ENCODE measurements around the gene ULK4.

The ULK4 gene

DNA sequence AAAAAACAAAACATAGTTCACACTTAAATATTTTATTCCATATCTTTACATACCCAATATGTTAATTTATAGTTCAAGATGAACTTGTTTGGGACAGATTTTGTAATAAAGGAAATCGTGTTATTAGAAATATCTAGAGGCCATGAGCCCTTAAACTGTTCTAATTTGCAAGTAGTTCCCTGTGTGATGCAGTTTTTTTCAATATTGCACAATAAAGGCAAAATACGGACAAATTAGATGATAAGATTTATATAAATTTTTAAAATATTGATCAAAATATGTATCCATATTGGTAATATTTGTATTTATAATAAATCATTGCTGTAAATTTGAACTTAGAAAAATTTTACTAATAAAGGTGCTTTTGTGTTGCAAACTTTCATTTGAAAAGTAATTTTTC, 738.8 kb downstream of the ULK4 start:
- no peak overlapping the region for H3K4me3 Mint-ChIP-seq
- peaks cover 51% of the 10 kb centered on the region for H3K4me1 Mint-ChIP-seq
- no peaks in the 10 kb centered on the region for H3K9me3 Mint-ChIP-seq
- ATAC-seq, result no peak
- H3K27ac Mint-ChIP-seq, result no peak overlapping the region
- H3K27me3 Mint-ChIP-seq, result no peaks in the 10 kb centered on the region
- H3K36me3 Mint-ChIP-seq, result peaks cover 38% of the 10 kb centered on the region

- H3K36me3 Mint-ChIP-seq, result peaks cover 32% of the 10 kb centered on the region
- ATAC-seq, result no peak
- H3K27me3 Mint-ChIP-seq, result no peaks in the 10 kb centered on the region
- H3K9me3 Mint-ChIP-seq, result no peaks in the 10 kb centered on the region
- H3K4me1 Mint-ChIP-seq, result peaks cover 52% of the 10 kb centered on the region
- H3K4me3 Mint-ChIP-seq, result no peak overlapping the region
- H3K27ac Mint-ChIP-seq, result no peak overlapping the region
Observed at GRCh38 chr3:41222501-41222900, 739.4 kb downstream of the ULK4 start.

- ATAC-seq, result no peak
- peaks cover 32% of the 10 kb centered on the region for H3K36me3 Mint-ChIP-seq
- H3K27me3 Mint-ChIP-seq, result no peaks in the 10 kb centered on the region
- H3K27ac Mint-ChIP-seq, result no peak overlapping the region
- peaks cover 56% of the 10 kb centered on the region for H3K4me1 Mint-ChIP-seq
- H3K4me3 Mint-ChIP-seq, result no peak overlapping the region
- H3K9me3 Mint-ChIP-seq, result no peaks in the 10 kb centered on the region
Observed at GRCh38 chr3:41222012-41222411, 739.9 kb downstream of the ULK4 start.

DNA sequence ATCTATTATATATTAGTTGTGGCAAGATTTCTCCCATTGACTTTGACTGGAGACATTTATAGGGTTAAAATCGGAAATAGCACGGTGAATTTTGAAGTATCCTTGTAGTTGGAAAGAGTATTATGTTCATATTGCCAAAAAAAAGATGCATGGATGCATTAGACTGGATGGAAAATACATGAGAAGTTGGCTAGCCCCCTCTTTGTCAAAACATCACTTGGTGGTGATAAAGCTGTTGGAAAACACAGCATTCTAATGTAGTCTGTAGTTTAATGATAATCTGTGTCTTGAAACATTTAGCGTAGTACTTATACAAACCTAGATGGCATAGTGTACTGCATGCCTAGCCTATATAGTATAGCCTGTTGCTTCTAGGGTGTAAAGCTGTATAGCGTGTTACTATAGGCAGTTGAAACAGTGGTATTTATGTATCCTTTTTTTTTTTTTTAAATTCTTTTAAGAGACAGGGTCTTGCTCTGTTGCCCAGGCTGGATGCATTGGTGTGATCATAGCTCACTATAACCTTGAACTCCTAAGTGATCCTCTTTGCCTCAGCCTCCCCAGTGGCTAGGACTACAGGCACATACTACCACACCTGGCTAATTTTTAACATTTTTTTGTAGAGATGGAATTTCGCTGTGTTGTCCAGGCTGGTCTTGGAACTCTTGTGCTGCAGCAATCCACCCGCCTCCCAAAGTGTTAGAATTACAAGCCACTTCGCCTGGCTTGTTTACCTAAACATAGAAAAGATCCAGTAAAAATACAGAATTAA, 740.8 kb downstream of the ULK4 start:
- no peak for ATAC-seq
- peaks cover 57% of the 10 kb centered on the region for H3K4me1 Mint-ChIP-seq

DNA sequence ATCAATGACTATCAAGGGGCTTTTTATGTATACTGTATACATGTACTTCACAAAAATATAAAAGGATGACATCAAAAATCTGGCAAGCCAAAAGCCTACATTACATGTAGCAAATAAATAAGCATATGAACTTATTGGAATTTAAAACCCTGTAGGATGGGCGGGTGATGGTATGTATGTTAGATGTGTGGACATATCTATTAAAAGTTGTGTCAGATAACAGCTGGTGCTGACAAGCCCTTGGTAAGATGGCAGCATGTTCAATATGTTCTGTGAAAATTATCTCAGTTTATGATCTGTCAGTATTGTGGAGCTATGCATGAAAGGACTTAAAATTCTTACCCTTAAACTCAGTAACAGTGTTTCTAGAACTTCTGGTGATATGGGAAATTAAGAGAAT, 742.5 kb downstream of the ULK4 start:
- Mint-ChIP-seq H3K4me1 (peaks cover 64% of the 10 kb centered on the region), H3K27me3 (no peaks in the 10 kb centered on the region), H3K27ac (no peak overlapping the region), H3K4me3 (no peak overlapping the region), H3K9me3 (no peaks in the 10 kb centered on the region), H3K36me3 (peaks cover 12% of the 10 kb centered on the region)
- no peak for ATAC-seq

More for the DNA sequence above, 740.8 kb downstream of the ULK4 start:
- Mint-ChIP-seq H3K27ac (no peak overlapping the region), H3K9me3 (no peaks in the 10 kb centered on the region), H3K4me3 (no peak overlapping the region), H3K27me3 (no peaks in the 10 kb centered on the region), H3K36me3 (peaks cover 23% of the 10 kb centered on the region)

- no peak for ATAC-seq
- H3K4me3 Mint-ChIP-seq, result no peak overlapping the region
- peaks cover 22% of the 10 kb centered on the region for H3K36me3 Mint-ChIP-seq
- peak overlapping the region; percentile 3 for H3K27ac Mint-ChIP-seq
- H3K27me3 Mint-ChIP-seq, result no peaks in the 10 kb centered on the region
- no peaks in the 10 kb centered on the region for H3K9me3 Mint-ChIP-seq
- peaks cover 78% of the 10 kb centered on the region for H3K4me1 Mint-ChIP-seq
Observed at GRCh38 chr3:41216993-41217392, 744.9 kb downstream of the ULK4 start.

GRCh38 chr3:41216422-41216821, 745.5 kb downstream of the ULK4 start:
- peaks cover 27% of the 10 kb centered on the region for H3K36me3 Mint-ChIP-seq
- no peak overlapping the region for H3K4me3 Mint-ChIP-seq
- no peaks in the 10 kb centered on the region for H3K9me3 Mint-ChIP-seq
- H3K27ac Mint-ChIP-seq, result no peak overlapping the region
- peaks cover 78% of the 10 kb centered on the region for H3K4me1 Mint-ChIP-seq
- no peaks in the 10 kb centered on the region for H3K27me3 Mint-ChIP-seq
- no peak for ATAC-seq

DNA sequence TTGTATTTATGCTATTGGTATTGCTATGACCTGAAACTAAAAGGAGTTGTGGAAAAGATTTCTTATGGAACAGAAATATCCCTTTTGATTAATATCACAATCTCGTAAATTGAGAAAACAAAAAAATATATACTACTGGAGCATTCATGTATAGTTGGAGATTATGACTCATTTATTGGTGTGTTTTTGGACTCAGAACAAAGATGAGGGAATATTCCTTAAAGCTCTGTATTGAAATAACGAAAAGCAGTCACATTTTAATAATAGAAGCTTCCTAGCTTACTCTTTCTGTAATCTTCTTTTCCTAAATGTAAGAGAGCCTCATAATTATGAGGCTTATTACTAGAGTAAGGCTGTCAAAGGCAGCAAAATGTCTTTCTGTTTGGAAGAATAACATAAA, 748.3 kb downstream of the ULK4 start:
- no peaks in the 10 kb centered on the region for H3K27me3 Mint-ChIP-seq
- H3K27ac Mint-ChIP-seq, result peak overlapping the region; percentile 64
- H3K4me1 Mint-ChIP-seq, result peaks cover 70% of the 10 kb centered on the region
- no peaks in the 10 kb centered on the region for H3K9me3 Mint-ChIP-seq
- no peak for ATAC-seq
- H3K36me3 Mint-ChIP-seq, result peaks cover 42% of the 10 kb centered on the region
- H3K4me3 Mint-ChIP-seq, result no peak overlapping the region

DNA sequence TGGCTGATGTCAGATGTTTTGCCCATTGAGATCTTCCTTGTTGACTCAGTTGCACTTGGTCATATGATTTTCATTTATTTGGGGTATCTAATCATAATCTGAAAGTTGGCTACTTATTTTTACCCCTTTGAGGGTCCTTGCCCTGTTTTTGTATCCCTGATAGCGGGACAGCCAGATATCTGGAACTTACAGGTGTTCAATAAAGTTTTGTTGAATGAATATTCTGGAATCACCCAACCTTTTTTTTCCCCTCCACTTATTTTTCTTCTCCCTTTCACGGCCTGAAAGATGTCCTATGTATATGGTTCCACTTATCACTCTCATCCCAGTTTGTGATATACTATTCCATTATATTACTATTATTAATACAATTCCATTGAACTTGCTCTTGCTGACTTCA, 749.8 kb downstream of the ULK4 start:
- H3K27me3 Mint-ChIP-seq, result no peaks in the 10 kb centered on the region
- H3K27ac Mint-ChIP-seq, result no peak overlapping the region
- H3K9me3 Mint-ChIP-seq, result no peaks in the 10 kb centered on the region
- no peak for ATAC-seq
- no peak overlapping the region for H3K4me3 Mint-ChIP-seq
- peaks cover 75% of the 10 kb centered on the region for H3K4me1 Mint-ChIP-seq
- H3K36me3 Mint-ChIP-seq, result peaks cover 47% of the 10 kb centered on the region

- Mint-ChIP-seq H3K36me3 (peaks cover 47% of the 10 kb centered on the region), H3K27me3 (no peaks in the 10 kb centered on the region), H3K4me1 (peaks cover 78% of the 10 kb centered on the region), H3K27ac (no peak overlapping the region), H3K4me3 (no peak overlapping the region), H3K9me3 (no peaks in the 10 kb centered on the region)
- no peak for ATAC-seq
Observed at GRCh38 chr3:41210966-41211365, 750.9 kb downstream of the ULK4 start.

GRCh38 chr3:41209646-41210045, 752.3 kb downstream of the ULK4 start:
- H3K27ac Mint-ChIP-seq, result no peak overlapping the region
- no peak for ATAC-seq
- H3K9me3 Mint-ChIP-seq, result no peaks in the 10 kb centered on the region
- no peaks in the 10 kb centered on the region for H3K27me3 Mint-ChIP-seq
- H3K4me3 Mint-ChIP-seq, result no peak overlapping the region
- H3K36me3 Mint-ChIP-seq, result peaks cover 41% of the 10 kb centered on the region
- H3K4me1 Mint-ChIP-seq, result peaks cover 82% of the 10 kb centered on the region

- ATAC-seq, result no peak
- H3K4me1 Mint-ChIP-seq, result peaks cover 86% of the 10 kb centered on the region
- H3K4me3 Mint-ChIP-seq, result no peak overlapping the region
- H3K36me3 Mint-ChIP-seq, result peaks cover 41% of the 10 kb centered on the region
- H3K27ac Mint-ChIP-seq, result no peak overlapping the region
- H3K27me3 Mint-ChIP-seq, result no peaks in the 10 kb centered on the region
- no peaks in the 10 kb centered on the region for H3K9me3 Mint-ChIP-seq
Observed at GRCh38 chr3:41208507-41209220, 753.2 kb downstream of the ULK4 start.

- H3K27ac Mint-ChIP-seq, result peak overlapping the region; percentile 18
- peaks cover 84% of the 10 kb centered on the region for H3K4me1 Mint-ChIP-seq
- peaks cover 29% of the 10 kb centered on the region for H3K36me3 Mint-ChIP-seq
- H3K9me3 Mint-ChIP-seq, result no peaks in the 10 kb centered on the region
- no peak for ATAC-seq
- no peaks in the 10 kb centered on the region for H3K27me3 Mint-ChIP-seq
- no peak overlapping the region for H3K4me3 Mint-ChIP-seq
Observed at GRCh38 chr3:41207355-41207754, 754.5 kb downstream of the ULK4 start.

- Mint-ChIP-seq H3K4me3 (no peak overlapping the region), H3K36me3 (peaks cover 17% of the 10 kb centered on the region), H3K27ac (no peak overlapping the region), H3K27me3 (no peaks in the 10 kb centered on the region), H3K9me3 (no peaks in the 10 kb centered on the region), H3K4me1 (peaks cover 88% of the 10 kb centered on the region)
- no peak for ATAC-seq
Observed at GRCh38 chr3:41205591-41205990, 756.3 kb downstream of the ULK4 start.

DNA sequence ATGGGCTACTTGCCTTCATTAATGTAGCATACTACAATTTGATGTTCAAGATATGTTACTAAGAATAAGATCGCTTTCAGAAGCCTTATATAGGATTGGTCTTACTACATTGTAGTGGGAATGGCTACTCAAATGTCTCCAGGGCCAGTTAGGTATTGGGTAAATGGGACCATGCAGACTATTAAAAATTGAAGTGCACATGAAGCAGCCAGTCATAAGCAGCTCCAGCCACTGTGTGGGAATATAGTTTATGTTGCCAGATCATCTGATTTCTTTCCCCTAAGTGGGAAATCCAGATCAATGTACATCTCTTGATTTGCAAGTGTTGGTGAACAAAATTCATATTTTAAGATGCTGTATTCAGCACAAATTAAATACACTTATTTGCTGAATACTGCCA, 757.5 kb downstream of the ULK4 start:
- no peak overlapping the region for H3K4me3 Mint-ChIP-seq

DNA sequence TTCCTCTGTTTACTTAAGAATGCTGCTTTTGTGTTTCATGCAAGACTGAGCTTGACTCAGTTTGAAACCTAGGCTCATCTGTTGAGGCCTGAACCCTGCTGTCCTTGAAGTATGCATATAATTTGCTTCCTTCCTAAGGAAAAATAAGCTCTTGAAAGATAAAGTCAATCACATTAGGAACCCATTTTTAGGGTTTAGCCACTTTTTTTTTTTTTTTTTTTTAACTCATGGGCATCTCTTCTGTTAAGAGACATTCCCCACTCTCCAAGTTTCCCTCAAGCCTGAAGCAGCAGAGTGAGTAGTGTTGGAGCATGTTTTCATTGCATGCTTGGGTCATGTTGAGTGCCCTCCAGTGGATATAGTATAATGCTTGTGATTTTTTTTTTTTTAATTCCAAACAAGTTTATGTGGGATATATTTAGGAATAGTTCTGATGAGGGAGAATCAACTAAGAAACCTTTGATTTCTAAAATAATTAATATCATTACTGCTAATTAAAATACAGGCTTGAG, 759.0 kb downstream of the ULK4 start:
- Mint-ChIP-seq H3K36me3 (no peaks in the 10 kb centered on the region), H3K9me3 (no peaks in the 10 kb centered on the region), H3K27me3 (no peaks in the 10 kb centered on the region), H3K4me1 (peaks cover 73% of the 10 kb centered on the region), H3K4me3 (peak overlapping the region; percentile 60), H3K27ac (peak overlapping the region; percentile 60)
- no peak for ATAC-seq

More for the DNA sequence above, 757.5 kb downstream of the ULK4 start:
- ATAC-seq, result no peak
- H3K36me3 Mint-ChIP-seq, result peaks cover 12% of the 10 kb centered on the region
- peaks cover 88% of the 10 kb centered on the region for H3K4me1 Mint-ChIP-seq
- no peak overlapping the region for H3K27ac Mint-ChIP-seq
- H3K9me3 Mint-ChIP-seq, result no peaks in the 10 kb centered on the region
- H3K27me3 Mint-ChIP-seq, result no peaks in the 10 kb centered on the region

All from stimulated activated memory B cell treated with anti-CD40 and anti-IgM and Interleukin-4, amounts not matched to agents 10 μg/mL and 1 μg/mL and 100 μg/mL, for 72 hours (primary cell).